ENCODE measurements around the gene CXorf38.

- no peak for TF ChIP-seq POLR2A (IDR thresholded peaks at IDR 0.05; ENCODE audit: low read depth, low read length)
- TF ChIP-seq POLR2AphosphoS5 (IDR thresholded peaks at IDR 0.05; ENCODE audit: low read depth, low read length): no peak
These were observed 31.4 kb downstream of the CXorf38 start for GRCh38 chrX:40615976-40616375.
